ENCODE measurements around the gene TYSND1.
A peak's percentile ranks its signal among the peaks of the same experiment; 100 is the strongest.
"Not testable (repeated sequence)": the region's sequence is repeated elsewhere in the genome, so short reads cannot be mapped to it uniquely, and the experiment has no call there.

TYSND1 gene

DNA sequence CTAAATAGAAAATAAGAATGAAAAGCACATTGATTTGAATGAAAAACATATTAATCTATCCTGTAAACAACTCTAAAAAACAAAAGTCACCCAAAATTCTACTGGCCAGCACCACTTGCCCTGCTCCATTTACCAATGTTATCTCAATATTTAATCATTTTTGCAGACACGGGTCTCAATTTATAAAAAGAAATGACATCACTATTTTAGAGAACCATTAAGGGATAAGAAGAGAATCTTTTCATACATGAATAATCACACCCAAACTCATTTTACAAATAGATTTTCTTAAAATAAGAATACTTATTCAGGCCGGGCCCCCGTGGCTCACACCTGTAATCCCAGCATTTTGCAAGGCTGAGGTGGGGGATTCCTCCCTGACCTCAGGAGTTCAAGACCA is 19.9 kb upstream of the TYSND1 start:
- H3K9me3 ChIP-seq (ENCODE audit: control insufficient read depth, low read length): no peaks in the 10 kb centered on the region
- no peak overlapping the region for H3K27ac ChIP-seq (ENCODE audit: insufficient read depth, low read length, poor library complexity, severe bottlenecking)
- no peak overlapping the region for H3K4me3 ChIP-seq (ENCODE audit: insufficient read depth, low read depth, low read length, poor library complexity, severe bottlenecking)
- H3K27me3 ChIP-seq (replicated peaks; ENCODE audit: control insufficient read depth, insufficient read depth, low read length, poor library complexity, severe bottlenecking): no peaks in the 10 kb centered on the region
- DNase-seq: no peak
- H3K4me1 ChIP-seq (ENCODE audit: control insufficient read depth, insufficient read depth, low read length, poor library complexity, severe bottlenecking): peaks cover 43% of the 10 kb centered on the region
- H3K36me3 ChIP-seq (ENCODE audit: control insufficient read depth, insufficient read depth, low read length): peaks cover 15% of the 10 kb centered on the region

DNA sequence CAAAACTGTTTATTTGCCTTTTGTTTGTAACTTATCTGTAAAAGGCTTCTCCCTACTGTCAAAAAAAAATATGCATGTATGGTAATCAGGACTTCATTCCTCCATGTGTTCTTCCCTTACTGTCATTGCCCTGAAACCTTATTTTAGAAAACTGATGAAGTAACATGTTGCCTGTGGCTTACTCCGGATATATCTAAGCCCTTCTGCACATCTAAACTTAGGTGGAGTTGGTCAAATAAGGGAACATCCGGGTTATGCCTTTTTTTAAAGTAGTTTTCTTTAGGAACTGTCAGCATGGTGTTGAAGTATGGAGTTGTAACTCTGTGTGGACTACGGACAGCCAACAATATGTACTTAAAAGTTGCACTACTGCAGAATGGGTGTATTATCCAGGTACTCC is 17.7 kb upstream of the TYSND1 start:
- Histone ChIP-seq H3K4me1 (ENCODE audit: control insufficient read depth, insufficient read depth, low read length, poor library complexity, severe bottlenecking) (peaks cover 39% of the 10 kb centered on the region), H3K27ac (ENCODE audit: insufficient read depth, low read length, poor library complexity, severe bottlenecking) (no peak overlapping the region), H3K36me3 (ENCODE audit: control insufficient read depth, insufficient read depth, low read length) (peaks cover 32% of the 10 kb centered on the region), H3K9me3 (ENCODE audit: control insufficient read depth, low read length) (no peaks in the 10 kb centered on the region), H3K4me3 (ENCODE audit: insufficient read depth, low read depth, low read length, poor library complexity, severe bottlenecking) (no peak overlapping the region), H3K27me3 (replicated peaks; ENCODE audit: control insufficient read depth, insufficient read depth, low read length, poor library complexity, severe bottlenecking) (no peaks in the 10 kb centered on the region)
- no peak for DNase-seq

- DNase-seq: no peak
- Histone ChIP-seq H3K27me3 (replicated peaks; ENCODE audit: control insufficient read depth, insufficient read depth, low read length, poor library complexity, severe bottlenecking) (no peaks in the 10 kb centered on the region), H3K36me3 (ENCODE audit: control insufficient read depth, insufficient read depth, low read length) (peaks cover 32% of the 10 kb centered on the region), H3K4me1 (ENCODE audit: control insufficient read depth, insufficient read depth, low read length, poor library complexity, severe bottlenecking) (peaks cover 35% of the 10 kb centered on the region), H3K9me3 (ENCODE audit: control insufficient read depth, low read length) (no peaks in the 10 kb centered on the region), H3K27ac (ENCODE audit: insufficient read depth, low read length, poor library complexity, severe bottlenecking) (peak overlapping the region; percentile 11), H3K4me3 (ENCODE audit: insufficient read depth, low read depth, low read length, poor library complexity, severe bottlenecking) (no peak overlapping the region)
Measured at GRCh38 chr10:70163448-70163847, 16.9 kb upstream of the TYSND1 start.

- no peaks in the 10 kb centered on the region for H3K27me3 ChIP-seq (replicated peaks; ENCODE audit: control insufficient read depth, insufficient read depth, low read length, poor library complexity, severe bottlenecking)
- peak in 1 of 3 donors; percentile 32 for DNase-seq
- no peaks in the 10 kb centered on the region for H3K9me3 ChIP-seq (ENCODE audit: control insufficient read depth, low read length)
- peaks cover 29% of the 10 kb centered on the region for H3K4me1 ChIP-seq (ENCODE audit: control insufficient read depth, insufficient read depth, low read length, poor library complexity, severe bottlenecking)
- no peak overlapping the region for H3K4me3 ChIP-seq (ENCODE audit: insufficient read depth, low read depth, low read length, poor library complexity, severe bottlenecking)
- H3K36me3 ChIP-seq (ENCODE audit: control insufficient read depth, insufficient read depth, low read length): peaks cover 37% of the 10 kb centered on the region
- H3K27ac ChIP-seq (ENCODE audit: insufficient read depth, low read length, poor library complexity, severe bottlenecking): peak overlapping the region; percentile 16
Measured at GRCh38 chr10:70162892-70163201, 16.3 kb upstream of the TYSND1 start.

GRCh38 chr10:70162151-70162891 is 15.8 kb upstream of the TYSND1 start:
- DNase-seq: no peak
- H3K27me3 ChIP-seq (replicated peaks; ENCODE audit: control insufficient read depth, insufficient read depth, low read length, poor library complexity, severe bottlenecking): no peaks in the 10 kb centered on the region
- no peaks in the 10 kb centered on the region for H3K9me3 ChIP-seq (ENCODE audit: control insufficient read depth, low read length)
- H3K4me1 ChIP-seq (ENCODE audit: control insufficient read depth, insufficient read depth, low read length, poor library complexity, severe bottlenecking): peaks cover 24% of the 10 kb centered on the region
- H3K4me3 ChIP-seq (ENCODE audit: insufficient read depth, low read depth, low read length, poor library complexity, severe bottlenecking): no peak overlapping the region
- H3K36me3 ChIP-seq (ENCODE audit: control insufficient read depth, insufficient read depth, low read length): peaks cover 42% of the 10 kb centered on the region
- peak overlapping the region; percentile 16 for H3K27ac ChIP-seq (ENCODE audit: insufficient read depth, low read length, poor library complexity, severe bottlenecking)

DNA sequence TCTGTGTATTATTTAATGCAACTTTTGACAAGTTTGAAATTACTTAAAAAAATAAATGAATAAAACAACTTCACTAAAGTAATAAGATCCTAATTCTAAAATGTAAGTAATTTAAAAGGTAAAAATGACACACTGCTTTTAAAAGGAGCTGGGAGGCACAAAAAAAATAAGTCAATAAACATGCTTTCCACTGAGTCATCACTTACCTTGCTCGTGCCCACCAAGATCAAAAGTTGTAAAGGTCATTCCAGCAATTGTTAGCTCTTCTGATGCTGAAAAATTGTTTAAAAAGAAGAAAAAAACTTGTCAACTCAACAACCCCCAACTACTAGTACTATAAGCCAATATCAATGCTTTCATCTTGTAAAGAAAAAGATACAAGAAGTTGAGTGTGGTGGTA is 14.3 kb upstream of the TYSND1 start:
- no peaks in the 10 kb centered on the region for H3K9me3 ChIP-seq (ENCODE audit: control insufficient read depth, low read length)
- no peak overlapping the region for H3K4me3 ChIP-seq (ENCODE audit: insufficient read depth, low read depth, low read length, poor library complexity, severe bottlenecking)
- H3K36me3 ChIP-seq (ENCODE audit: control insufficient read depth, insufficient read depth, low read length): peaks cover 51% of the 10 kb centered on the region
- no peak for DNase-seq
- no peaks in the 10 kb centered on the region for H3K27me3 ChIP-seq (replicated peaks; ENCODE audit: control insufficient read depth, insufficient read depth, low read length, poor library complexity, severe bottlenecking)
- peaks cover 21% of the 10 kb centered on the region for H3K4me1 ChIP-seq (ENCODE audit: control insufficient read depth, insufficient read depth, low read length, poor library complexity, severe bottlenecking)
- no peak overlapping the region for H3K27ac ChIP-seq (ENCODE audit: insufficient read depth, low read length, poor library complexity, severe bottlenecking)

DNA sequence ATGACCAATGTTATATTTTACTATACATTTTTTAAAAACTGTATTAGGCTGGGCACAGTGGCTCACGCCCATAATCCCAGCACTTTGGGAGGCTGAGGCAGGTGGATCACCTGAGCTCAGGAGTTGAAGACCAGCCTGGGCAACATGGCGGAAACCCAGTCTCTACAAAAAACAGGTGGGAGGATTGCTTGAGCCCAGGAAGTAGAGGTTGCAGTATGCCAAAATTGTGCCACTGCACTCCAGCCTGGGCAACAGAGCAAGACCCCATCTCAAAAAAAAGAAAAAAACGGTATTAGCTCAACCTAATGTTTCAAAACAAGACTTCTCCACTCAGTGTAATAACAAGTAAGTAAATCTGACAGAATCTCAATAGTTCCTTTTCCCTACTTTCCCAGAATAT is 12.9 kb upstream of the TYSND1 start:
- peaks cover 58% of the 10 kb centered on the region for H3K36me3 ChIP-seq (ENCODE audit: control insufficient read depth, insufficient read depth, low read length)
- H3K27me3 ChIP-seq (replicated peaks; ENCODE audit: control insufficient read depth, insufficient read depth, low read length, poor library complexity, severe bottlenecking); H3K4me3 ChIP-seq (ENCODE audit: insufficient read depth, low read depth, low read length, poor library complexity, severe bottlenecking); DNase-seq; H3K9me3 ChIP-seq (ENCODE audit: control insufficient read depth, low read length); H3K27ac ChIP-seq (ENCODE audit: insufficient read depth, low read length, poor library complexity, severe bottlenecking): not testable (repeated sequence)
- H3K4me1 ChIP-seq (ENCODE audit: control insufficient read depth, insufficient read depth, low read length, poor library complexity, severe bottlenecking): peaks cover 18% of the 10 kb centered on the region

GRCh38 chr10:70158113-70158512 is 11.6 kb upstream of the TYSND1 start:
- Histone ChIP-seq H3K36me3 (ENCODE audit: control insufficient read depth, insufficient read depth, low read length) (peaks cover 67% of the 10 kb centered on the region), H3K27ac (ENCODE audit: insufficient read depth, low read length, poor library complexity, severe bottlenecking) (no peak overlapping the region)

GRCh38 chr10:70155255-70155838 is 8.8 kb upstream of the TYSND1 start:
- no peak for DNase-seq
- no peaks in the 10 kb centered on the region for H3K4me1 ChIP-seq (ENCODE audit: control insufficient read depth, insufficient read depth, low read length, poor library complexity, severe bottlenecking)
- no peak overlapping the region for H3K27ac ChIP-seq (ENCODE audit: insufficient read depth, low read length, poor library complexity, severe bottlenecking)
- H3K4me3 ChIP-seq (ENCODE audit: insufficient read depth, low read depth, low read length, poor library complexity, severe bottlenecking): no peak overlapping the region
- H3K9me3 ChIP-seq (ENCODE audit: control insufficient read depth, low read length): no peaks in the 10 kb centered on the region
- H3K36me3 ChIP-seq (ENCODE audit: control insufficient read depth, insufficient read depth, low read length): peaks cover 69% of the 10 kb centered on the region
- H3K27me3 ChIP-seq (replicated peaks; ENCODE audit: control insufficient read depth, insufficient read depth, low read length, poor library complexity, severe bottlenecking): no peaks in the 10 kb centered on the region

More at GRCh38 chr10:70158113-70158512, 11.6 kb upstream of the TYSND1 start:
- Histone ChIP-seq H3K9me3 (ENCODE audit: control insufficient read depth, low read length) (no peaks in the 10 kb centered on the region), H3K4me3 (ENCODE audit: insufficient read depth, low read depth, low read length, poor library complexity, severe bottlenecking) (no peak overlapping the region), H3K27me3 (replicated peaks; ENCODE audit: control insufficient read depth, insufficient read depth, low read length, poor library complexity, severe bottlenecking) (no peaks in the 10 kb centered on the region), H3K4me1 (ENCODE audit: control insufficient read depth, insufficient read depth, low read length, poor library complexity, severe bottlenecking) (peaks cover 6% of the 10 kb centered on the region)
- DNase-seq: no peak

DNA sequence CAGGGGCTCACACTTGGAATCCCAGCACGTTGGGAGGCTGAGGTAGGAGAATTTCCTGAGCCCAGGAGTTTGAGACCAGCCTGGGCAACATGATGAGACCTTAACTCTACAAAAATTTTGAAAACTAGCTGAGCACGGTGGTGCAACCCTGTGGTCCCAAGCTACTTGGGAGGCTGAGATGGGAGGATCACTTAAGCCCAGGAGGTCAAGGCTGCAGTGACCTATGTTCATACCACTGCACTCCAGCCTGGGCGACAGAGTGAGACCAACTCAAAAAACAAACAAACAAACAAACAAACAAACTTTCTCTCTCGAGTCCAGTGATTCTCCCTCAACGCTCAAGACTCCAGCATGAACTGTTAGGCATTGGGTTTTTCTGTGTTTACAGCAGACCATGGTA is 2.0 kb upstream of the TYSND1 start:
- H3K4me3 ChIP-seq (ENCODE audit: insufficient read depth, low read depth, low read length, poor library complexity, severe bottlenecking): no peak overlapping the region
- H3K4me1 ChIP-seq (ENCODE audit: control insufficient read depth, insufficient read depth, low read length, poor library complexity, severe bottlenecking): peaks cover 15% of the 10 kb centered on the region
- no peak overlapping the region for H3K27ac ChIP-seq (ENCODE audit: insufficient read depth, low read length, poor library complexity, severe bottlenecking)
- H3K36me3 ChIP-seq (ENCODE audit: control insufficient read depth, insufficient read depth, low read length): peaks cover 23% of the 10 kb centered on the region
- H3K27me3 ChIP-seq (replicated peaks; ENCODE audit: control insufficient read depth, insufficient read depth, low read length, poor library complexity, severe bottlenecking): no peaks in the 10 kb centered on the region
- no peaks in the 10 kb centered on the region for H3K9me3 ChIP-seq (ENCODE audit: control insufficient read depth, low read length)
- no peak for DNase-seq
